HG03045 (cell line): Measurements from ENCODE around the gene SNX1.

Experiments used
- ATAC-seq: cut with Tn5 transposase; IDR thresholded peaks from one replicate; pipeline ENCODE4 v1.9.1; 2021; ENCODE audit warnings: mild to moderate bottlenecking, moderate library complexity; ENCODE audit not compliant: unreplicated experiment

The SNX1 gene

DNA sequence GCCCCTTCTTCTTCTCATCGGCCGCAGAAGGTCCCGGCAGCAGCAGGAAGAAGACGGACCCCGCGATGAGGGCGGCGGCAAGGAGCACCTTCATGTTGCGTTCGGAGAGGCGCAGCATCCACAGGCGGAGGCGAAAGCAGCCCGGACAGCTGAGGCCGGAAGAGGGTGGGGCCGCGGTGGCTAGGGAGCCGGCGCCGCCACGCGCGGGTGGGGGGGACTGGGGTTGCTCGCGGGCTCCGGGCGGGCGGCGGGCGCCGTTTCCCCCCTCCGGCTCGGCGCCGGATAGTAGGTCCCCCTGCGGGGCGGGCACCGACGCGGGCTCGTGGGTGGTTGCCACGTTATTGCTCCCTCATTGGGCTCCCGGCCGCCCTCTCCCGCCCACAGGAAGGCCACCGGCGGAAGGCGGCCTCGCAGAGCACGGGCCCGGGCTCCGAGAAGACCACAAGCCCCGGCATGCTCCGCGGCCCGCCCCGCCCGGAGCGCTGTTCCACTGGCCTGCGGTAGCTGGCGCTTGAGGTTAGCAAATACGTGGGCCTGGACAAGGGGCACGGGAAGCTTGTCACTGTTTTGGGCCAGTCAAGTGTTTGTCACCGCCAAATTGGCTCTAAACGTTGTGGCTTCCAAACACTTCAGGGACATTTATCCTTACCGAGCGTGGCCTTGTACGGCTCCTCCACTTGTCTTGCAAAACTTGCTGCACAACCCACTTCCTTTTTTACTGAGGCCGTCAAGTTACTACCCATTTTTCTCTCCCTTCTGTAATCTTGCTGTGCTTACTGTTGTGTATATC is 67.3 kb downstream of the SNX1 start, which contains the start of gene PPIB:
PPIB (minus strand) TSS at position 154 of the 790 bp plus-strand sequence; CDS start at position 118, 36 bp downstream.
- ATAC-seq: peak; percentile 92

DNA sequence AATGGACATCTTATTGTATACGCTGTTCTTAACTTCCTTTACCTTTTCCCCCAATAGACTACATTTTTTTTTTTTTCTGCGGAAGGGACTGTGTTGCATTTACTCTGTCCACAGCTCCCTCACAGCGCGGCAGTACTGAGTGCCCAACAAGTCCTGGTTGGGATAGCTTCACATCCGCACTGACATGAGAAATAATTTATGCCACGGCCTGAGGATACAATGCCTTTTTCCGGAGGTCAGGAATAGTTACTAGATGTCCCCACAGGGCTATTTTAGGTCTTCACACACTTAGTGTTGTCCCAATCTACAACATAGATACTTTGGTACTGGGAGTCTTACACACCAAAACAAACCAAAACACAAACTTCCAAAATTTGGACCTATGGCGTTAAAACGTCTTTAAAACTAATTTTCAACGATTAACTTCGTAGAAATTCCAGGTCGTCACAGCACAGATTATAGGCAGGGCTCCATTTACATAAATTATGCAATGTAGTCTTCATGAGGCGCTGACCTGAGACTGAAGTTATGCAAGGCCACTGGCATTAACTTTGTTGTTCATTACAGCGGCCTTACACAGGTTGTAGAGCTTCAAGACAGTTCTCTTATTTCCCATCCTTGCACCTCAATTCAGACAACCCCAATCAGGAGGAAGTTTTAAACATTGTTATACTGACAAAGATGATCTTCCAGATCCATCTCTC is 68.0 kb downstream of the SNX1 start:
- ATAC-seq: no peak

DNA sequence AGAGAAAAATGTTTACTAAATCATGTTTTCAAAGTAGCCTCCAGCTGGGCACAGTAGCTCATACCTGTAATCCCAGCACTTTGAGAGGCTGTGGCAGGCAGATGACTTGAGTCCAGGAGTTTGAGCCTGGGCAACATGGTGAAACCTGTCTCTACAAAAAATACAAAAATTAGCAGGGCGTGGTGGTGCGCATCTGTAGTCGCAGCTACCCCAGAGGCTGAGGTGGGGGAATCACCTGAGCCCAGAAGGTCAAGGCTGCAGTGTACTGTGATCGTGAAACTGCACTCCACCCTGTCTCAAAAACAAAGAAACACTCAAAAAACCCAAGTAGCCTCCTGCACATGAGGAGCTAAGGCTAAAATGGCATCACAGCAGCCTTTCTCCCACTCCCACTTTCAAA is 68.7 kb downstream of the SNX1 start:
- no peak for ATAC-seq

DNA sequence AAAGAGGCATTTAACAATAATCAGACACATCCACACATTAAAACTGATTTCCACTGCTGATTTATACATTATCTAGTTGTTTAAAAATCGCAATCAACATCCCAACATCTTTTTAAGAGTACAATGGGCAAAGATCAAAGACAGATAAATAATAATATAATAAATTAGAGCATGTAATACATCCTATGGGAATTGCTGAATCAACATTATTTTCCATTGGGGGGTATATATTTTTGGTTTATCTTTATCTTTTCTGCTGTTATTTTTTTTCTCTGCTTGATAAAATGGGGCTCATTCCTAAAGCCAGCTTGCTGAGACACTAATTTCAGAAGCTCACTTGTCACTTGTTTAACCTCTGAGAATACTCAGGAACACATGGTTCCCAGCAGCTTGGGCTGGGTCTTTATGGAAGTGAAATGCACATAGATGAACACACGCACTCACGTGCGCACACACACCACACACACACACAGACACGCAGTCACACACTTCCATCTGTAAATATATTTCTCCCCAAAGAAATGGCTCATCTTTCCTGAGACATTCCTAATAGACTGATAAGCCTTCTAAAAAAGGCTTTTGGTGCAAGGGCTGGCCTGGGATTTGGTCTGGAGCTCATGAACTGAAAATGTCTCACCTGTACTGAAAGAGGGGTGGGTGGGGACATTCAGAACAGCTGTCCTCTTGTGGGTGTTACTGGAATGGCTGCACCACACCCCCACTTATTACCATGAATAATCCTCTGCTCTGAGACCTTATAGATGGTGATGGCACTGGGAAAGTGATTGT is 70.5 kb downstream of the SNX1 start:
- ATAC-seq: no peak

DNA sequence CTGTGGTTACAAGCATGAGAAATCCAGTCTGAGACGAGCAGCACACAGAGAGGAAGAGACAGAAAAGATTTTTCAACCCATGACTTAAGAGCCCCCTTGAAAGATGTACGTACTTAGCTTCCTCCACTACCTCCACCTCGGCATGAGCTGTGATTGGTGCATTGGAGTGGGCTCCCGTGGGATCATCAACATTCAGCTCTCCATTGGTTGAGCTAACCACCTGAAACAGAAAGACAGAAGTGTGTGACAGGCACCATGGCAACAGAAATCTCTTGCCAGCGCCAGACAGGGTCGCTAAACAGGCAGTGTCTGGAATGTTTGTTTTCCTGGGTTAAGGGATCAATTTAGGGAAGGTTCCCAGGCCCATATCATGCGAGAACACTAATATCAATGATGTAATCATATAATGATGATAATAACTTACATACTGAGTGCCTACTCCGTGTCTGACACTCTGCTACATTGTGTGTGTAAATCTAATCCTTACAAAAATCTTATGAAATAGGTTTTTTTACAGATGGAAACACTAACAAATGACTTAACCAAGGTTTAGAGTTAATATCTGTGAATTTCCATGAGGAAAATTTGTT is 84.5 kb downstream of the SNX1 start:
- ATAC-seq: no peak

DNA sequence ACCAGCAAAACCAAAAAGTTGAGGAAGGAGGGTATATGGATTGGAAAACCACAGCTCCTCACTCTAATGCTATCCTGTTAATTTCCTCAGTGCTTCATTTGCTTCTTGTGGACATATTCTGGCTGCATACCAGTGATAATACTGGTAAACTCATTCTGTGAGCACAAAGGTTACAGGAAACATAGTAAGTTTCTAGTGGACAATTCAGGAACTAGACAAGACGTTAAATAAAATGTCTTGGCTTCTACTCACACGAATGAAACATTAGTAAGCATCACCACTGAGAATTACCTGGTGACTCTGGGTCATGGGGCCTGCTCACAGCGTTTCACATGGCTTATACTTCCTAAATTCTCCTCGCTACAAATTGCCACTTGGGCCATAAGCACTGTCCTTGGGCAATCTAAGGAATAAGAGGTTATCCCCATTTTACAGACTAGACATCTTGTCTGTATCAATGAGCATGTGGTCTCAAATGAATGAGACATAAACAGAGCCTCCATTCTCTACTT is 87.1 kb downstream of the SNX1 start:
- ATAC-seq: no peak

DNA sequence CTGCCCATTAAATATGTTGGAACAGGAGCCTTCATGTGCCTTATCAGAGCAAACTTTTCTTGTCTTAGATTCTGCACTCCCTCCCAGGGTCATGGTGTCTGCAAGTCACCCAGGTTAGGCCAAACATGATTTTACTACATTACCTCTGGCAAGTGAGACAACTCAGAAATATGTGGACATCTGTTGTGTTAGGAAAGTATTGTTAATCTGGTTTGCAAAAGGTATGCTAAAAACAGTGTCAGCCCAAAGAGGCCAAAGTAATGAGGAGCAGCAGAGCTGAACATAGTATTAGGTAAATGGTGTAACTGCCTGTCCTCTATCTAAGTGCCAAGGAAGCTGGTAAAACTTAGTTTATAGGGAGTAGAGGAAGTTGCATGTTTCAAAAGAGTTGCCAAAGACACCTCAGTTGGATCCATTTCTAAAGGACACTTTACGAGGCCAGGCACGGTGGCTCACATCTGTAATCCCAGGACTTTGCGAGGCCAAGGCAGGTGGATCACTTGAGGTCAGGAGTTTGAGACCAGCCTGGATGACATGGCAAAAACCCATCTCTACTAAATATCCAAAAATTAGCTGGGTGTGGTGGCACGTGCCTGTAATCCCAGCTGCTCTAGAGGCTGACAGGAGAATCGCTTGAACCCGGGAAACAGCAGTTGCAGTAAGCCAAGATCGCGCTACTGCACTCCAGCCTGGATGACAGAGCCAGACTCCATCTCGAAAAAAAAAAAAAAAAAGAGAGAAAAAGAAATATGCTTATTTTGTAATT is 89.5 kb downstream of the SNX1 start:
- ATAC-seq: no peak

DNA sequence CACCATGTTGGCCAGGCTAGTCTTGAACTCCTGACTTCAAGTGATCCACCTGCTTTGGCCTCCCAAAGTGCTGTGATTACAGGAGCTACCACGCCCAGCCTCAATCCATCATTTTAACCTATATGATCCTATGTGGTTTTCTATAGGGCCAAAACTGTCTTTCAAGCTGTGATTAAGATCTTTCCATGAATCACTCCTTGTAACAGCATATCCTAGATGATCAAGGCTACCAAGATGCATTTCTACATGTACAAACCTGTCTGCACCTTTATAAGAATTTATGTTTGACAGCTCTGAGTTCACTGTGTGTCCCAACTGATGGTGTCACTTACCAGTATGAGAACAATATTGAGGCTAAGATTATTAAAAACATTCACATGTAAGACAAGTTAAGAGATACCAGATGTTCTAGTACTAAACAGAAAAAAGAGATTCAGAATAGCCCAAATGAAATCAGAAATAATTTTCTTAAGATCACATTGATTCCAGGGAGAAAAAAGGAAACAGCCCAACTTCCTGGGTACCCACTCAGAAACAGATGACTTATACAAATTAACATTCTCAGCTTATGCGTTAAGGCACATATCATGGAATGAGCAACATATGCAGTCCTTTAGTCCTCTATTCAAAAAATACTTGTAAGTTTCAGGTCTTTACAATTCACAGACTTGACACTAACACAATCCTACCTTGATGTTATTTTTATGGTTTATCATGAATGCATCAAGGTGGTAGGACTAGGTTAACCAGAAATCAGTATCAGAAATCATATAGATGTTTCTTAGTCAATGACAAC is 91.8 kb downstream of the SNX1 start:
- ATAC-seq: no peak
